HG03280 (cell line): ENCODE results near the gene SMOC2.

ENCODE experiments used
- ATAC-seq: cut with Tn5 transposase; IDR thresholded peaks from one replicate; pipeline ENCODE4 v1.9.1; 2021; ENCODE audit warnings: mild to moderate bottlenecking, moderate library complexity; ENCODE audit not compliant: unreplicated experiment

SMOC2 gene

DNA sequence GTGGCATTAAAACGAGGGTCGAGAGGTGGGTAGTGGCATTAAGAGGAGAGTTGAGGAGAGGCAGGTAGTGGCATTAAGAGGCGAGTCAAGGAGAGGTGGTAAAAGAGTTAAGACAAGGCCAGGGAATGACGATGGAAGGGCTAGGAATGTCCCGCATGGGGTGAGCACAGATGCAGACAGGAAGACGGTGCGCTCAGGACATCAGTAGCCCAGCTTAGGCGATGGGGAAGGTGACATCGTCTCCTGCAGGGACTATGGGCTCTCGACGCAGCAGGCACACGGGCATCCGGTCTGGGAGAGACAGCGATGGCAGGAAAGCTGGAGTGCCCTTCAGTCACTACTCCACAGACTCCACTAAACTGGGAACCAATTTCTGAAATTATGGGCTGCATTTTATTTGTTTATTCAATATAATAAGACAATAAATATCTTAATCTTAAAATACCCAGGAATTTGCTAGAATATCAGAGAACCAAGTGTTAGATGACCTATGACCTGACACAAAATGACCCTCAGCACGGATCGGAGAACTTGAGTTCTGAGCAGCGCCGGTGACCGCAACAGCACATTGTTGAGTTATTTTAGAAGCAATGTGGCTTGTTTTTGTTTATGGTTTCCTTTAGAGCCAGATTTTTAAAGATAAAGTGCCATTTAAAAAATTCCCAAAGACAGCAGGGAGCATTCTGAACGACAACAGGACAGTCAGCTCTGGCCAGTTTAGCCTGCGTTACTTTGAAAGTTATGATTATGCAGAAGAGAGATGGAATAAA, 177.7 kb downstream of the SMOC2 start:
- ATAC-seq, result no peak

DNA sequence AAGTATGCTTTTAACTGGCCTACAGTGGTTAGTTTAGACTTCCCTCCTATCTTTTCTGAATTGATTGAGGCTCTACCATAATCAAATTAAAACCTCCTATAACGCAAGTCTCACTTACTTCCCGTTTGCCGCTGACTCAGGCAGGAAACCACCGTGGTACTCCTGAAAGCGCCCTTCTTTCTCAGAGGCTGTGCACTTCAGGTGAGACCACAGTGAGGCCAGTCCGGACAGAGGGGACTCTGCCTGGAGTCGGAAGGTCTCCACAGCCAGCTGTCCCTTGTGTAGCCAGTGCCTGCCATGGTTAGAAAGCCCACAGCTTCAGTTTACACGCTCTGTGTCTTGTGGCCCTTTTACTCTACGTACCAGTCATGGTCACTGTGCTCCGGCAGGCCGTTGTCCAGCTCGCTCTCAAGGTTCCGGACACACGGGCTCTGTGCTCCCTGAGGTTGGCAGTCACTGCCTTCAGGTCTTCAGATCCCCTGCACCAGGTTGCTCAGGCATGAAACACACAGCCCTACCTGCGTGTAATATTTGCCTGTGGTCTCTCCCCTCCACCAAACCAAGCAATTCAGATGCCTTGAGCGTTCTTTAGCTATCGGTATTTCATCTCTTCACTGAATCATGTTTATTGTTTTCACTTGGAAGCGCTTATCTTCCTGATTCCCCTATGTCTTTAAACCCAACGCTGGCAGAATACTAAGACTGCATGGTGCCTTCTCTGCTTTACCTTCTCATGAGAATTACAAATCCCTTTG, 178.8 kb downstream of the SMOC2 start:
- ATAC-seq, result no peak

DNA sequence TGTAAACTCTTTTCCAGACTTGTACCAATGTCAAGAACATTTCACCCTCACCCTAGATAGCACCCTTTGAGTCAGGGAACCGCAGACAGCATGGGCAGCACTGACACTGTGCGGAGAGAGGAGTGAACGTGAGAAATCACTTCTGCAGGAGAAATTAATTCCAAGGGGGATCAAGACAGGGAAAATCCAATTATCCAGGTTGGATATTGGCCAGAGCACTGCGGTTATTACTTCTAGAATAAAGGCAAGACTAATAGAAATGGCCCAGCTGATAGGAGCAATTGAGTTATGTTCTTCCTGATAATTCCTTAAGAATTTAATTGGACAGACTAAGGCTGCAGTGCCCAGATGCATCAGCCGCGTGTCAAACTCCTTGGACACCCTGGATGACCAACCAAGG, 179.6 kb downstream of the SMOC2 start:
- ATAC-seq, result no peak

DNA sequence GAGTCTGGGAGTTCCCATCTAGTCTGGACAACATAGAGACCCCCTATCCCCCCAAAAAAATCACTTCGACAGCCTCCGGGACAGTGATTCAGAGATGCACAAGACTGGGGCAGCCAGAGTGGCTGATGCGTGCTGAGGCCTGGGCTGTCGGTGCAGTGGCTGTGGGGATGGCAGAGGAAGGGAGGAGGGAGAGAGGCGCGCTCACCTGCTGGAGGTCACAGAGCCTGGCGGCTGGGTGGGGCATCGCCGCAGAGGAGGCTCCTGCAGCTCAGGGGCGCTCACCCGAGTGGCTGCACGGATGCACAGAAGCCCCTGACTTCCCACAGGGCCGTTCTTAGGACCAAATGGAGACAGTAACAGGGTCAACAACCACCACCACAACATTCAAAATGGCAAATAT, 182.8 kb downstream of the SMOC2 start:
- no peak for ATAC-seq

DNA sequence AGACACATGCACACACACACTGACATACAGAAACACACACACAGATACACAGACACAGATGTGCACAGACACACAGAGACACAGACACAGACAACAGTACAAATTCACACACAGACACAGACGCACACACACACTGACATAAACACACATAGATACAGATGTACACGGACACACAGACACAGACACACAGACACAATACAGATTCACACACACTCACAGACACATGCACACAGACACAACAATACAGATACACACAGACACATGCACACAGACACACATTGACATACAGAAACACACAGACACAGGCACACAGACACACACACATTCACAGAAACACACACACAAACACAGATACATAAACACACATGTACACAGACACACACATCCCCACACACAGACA, 183.6 kb downstream of the SMOC2 start:
- no peak for ATAC-seq

DNA sequence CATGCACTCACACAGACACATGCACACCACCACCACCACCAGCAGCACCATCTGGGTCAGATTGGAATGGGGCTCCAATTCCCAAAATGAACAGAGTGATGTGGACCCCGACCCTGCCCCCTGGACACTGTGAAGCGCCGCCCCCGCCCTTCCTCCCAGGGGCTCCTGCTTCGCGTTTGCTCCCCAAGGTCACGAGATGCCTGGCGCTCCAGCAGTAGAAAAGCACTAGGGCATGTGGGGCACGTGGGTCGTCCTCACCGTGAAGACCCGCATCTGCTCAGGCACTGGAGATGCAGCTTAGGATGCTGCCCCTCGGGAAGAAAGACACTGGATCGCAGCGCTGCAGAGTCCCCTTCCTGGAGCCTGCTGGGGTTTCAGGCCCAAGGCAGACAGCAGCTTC, 184.0 kb downstream of the SMOC2 start:
- no peak for ATAC-seq

DNA sequence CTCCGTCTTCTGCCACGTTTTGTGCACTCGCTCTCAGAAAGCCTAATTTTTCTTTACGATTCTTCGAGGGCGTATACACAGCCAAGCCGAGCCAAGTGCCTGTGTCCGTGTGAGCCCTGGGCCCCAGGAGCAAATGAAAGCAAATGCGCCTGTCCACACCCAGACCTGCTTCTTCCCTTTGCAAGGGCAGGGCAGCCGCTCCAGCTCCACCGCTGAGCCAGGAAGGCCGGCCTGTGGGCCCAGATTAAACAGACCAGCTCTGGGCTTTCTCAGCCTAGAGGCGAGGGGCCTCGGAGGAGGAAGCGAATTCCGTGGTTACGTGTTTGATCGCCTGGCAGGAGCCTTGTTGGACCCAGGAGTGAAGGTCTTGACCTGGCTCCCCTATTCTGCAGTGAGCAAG, 184.6 kb downstream of the SMOC2 start:
- no peak for ATAC-seq

DNA sequence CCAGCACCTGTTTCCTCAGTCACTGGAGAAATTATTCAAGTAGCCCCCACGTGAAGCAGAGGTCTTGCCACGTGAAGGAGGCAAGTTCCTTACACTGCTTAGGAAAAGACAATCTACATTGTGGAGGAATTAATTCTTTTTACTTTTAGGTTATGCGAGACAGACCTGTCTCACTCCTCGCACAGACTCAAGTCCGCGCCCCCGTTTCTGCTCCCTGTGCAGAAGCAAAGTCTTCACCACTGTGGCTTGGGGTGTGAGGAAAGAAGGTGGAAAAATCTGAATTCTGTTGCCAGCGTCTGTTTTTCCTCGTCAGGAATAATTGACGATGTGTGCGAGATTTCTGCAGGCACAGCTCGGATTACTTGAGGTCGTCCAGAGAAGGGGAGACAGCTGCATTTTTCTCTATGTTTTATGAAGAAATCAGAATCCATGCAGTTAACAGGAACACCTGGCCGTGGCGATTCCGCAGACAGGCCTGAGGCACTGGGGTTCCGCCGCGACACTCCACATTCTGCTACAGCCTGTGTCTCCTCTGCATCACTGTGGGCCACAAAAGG, 185.1 kb downstream of the SMOC2 start:
- ATAC-seq, result no peak

DNA sequence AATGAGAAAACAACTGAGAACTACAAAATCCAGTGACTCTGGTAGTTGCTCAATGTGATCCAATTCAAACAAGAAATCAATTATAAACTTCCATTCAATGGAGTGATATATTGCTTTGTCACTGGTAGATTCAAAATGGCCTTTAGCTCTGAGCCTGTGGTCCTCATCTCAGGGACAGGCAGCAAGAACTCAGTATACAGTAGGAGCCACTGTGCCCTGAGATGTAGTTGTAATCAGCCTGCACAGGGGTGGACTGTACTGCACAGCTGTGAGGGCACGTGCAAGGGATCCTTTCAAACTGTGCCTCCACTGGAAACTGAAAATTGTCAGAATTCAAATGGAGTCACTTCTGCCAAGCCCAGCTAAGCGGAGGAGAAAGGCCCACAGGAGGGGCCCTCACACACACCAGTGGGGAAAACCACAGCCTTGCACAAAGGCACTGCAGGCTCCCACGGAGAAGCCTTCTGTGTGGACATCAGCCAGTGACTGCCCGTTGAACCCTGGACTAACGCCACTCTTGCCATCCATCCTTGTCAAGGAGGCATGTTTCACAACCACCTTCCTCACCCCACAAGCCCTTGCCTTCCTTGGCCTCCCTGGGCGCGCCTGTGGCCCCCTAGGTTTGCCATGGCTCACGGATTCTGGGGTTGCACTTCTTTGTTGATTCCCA, 186.7 kb downstream of the SMOC2 start:
- ATAC-seq, result no peak

DNA sequence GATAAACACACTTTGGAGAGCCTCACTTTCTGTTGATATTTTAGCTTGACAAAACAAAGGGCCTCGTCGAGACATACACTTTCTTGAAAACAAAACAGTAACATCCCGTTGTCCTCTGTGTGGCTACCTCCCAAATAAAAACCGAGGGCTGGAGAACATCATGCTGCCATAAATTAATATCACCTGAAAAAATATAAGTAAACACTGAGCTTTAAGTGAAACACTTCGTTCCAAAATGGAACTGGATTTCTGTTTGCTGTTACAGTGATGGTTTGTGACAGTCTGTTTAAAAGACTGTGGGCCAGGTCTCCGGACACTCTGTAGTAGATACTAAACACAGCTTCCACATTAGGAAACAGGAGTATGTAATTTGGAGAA, 187.2 kb downstream of the SMOC2 start:
- no peak for ATAC-seq

DNA sequence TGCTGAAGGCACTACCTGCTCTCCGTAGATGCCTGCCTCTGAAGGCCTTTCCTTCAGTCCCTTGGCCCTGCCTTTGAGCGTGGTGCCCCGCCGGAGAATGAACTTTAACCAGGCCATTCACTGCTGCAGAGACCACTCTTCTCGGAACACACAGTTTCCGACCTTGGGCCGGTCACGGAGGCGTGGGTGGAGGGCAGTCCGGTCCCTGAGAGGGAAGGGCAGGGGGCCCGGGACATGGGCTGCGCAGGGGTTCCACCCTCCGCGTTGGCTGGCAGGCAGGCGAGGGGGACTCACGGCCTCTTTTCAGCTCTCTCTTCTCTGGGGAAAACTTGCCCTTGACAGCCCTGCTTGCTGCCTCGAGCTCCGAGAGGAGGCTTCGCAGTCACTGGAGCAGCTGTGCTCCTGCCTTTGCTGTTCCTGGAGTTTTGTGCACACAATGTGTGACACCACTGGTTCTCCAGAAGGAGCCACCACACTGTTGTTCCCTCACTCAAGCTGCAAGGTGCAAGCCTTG, 187.8 kb downstream of the SMOC2 start:
- no peak for ATAC-seq

DNA sequence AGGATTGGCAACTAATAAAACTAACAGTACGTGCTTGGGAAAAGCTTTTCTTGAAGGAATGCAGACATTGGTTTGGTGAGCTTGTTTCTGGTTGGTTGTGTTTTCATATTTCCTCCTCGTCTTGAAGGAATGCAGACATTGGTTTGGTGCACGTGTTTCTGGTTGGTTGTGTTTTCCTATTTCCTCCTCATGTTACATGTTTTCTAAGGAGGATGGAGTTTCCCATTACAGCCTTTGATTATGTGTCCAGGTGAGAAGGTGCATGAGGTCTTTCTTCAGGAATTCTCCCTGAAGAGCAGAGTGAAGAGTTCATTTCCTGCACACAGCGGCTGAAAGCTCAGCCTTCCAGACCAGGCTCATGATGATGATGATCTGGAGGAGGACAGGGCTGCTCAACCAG, 190.6 kb downstream of the SMOC2 start:
- ATAC-seq, result no peak

DNA sequence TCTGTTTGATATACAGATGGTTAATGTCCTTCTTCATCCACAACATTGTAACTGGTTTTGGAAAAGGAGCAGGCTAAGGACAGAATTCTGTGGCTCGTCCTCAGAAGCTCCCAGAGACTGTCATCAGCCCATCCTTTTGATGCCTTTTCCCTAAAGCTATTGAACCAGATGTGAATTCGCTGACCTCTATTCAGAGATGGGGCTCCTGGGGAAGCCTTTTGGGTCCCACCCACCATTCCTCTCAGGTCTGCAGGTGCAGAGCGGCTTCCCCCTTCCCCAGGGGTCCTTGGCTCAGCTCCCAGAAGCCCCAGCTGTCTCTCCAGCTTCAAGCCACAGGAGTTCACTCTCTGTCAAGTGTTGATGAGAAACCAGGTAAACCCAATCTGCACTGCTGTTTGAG, 191.7 kb downstream of the SMOC2 start:
- no peak for ATAC-seq

DNA sequence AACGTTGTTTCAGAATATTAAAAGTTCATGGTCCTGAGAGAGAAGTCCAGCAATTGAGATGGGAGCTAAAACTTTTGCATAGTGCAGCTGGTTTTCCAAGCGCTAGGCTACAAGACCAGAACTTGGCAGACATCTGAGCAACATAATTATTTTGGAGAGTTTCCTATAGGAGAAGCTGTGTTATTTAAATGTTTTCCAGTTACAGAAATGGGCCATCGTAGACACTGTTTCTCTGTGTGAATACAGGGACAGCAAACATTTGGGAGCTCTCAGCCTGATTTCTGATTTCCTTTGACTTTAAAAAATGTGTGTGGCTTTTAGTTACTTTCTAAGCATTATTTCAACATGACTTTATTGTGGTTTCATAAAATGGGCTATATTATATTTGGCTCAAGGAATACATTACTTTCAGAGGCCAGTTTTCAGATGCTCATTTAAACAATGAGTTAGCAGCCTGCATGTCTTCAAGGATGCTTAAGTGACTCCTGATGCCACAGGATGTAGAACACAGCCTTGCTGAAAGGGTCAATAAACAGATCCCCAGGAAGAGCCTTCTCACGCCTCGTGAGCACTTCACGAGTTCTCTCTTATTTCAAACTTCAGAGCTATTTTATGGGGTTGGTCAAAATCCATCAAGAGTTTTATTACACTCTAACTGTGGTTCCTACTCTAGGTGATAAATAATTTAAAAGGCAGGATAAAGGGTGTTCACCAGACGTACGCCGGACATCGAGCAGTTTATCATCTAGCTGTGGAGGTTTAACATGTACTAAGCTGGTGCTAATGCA, 193.8 kb downstream of the SMOC2 start:
- ATAC-seq, result no peak

DNA sequence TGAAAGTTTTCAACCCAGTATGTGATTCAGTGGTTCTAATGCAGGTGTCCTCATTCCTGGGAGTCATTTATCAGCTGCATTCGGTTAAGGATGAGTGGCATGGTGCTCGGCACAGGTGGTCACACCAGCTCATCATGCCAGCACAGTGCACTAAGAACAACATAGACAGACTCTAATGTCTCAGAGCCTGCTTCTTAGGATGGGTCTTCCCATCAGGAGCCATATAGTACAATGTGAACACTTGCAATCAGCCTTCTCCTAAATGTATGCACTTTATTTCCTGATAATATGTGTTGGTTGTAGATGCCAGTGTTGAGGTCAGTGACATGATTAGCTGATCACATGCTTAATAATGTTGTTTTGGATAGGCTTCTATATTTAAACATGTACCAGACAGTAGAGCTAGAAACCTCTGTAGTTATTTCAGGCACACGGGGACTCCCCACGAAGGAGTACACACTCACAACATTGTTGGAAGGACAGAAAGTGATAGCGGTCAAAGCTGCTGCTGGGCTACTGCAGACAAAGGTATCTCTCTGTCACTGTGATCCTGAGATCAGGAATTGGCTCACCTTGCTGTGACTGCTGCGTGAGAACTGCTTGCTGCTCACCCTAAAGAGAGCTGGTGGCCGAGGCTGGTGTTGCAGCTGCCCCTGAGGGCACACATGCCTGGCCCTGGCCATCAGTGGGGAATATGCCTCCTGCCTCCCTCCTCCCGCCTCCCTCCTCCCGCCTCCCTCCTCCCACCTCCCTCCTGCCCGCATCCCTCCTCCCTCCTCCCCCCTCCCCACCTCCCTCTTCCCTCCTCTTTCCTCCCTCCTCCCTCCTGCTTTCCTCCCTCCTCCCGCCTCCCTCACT, 195.4 kb downstream of the SMOC2 start:
- no peak for ATAC-seq

DNA sequence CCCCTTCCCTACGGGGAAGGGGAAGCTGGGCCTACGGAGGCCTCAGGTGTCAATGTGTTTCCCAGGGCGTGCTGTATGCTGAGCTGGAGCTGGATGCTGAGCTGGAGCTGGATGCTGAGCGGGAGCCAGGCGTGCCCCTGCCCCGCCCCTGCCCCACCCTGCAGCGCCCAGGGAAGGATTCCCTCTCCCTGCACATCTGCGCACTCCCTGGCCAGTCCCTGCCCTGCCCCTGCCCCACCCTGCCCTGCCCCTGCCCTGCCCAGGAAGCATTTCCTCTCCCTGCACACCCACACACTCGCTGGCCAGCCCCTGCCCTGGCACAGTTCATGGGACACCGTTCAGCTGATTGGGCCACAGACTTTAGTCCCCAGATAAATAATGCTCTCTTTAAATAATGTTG, 196.8 kb downstream of the SMOC2 start:
- no peak for ATAC-seq

DNA sequence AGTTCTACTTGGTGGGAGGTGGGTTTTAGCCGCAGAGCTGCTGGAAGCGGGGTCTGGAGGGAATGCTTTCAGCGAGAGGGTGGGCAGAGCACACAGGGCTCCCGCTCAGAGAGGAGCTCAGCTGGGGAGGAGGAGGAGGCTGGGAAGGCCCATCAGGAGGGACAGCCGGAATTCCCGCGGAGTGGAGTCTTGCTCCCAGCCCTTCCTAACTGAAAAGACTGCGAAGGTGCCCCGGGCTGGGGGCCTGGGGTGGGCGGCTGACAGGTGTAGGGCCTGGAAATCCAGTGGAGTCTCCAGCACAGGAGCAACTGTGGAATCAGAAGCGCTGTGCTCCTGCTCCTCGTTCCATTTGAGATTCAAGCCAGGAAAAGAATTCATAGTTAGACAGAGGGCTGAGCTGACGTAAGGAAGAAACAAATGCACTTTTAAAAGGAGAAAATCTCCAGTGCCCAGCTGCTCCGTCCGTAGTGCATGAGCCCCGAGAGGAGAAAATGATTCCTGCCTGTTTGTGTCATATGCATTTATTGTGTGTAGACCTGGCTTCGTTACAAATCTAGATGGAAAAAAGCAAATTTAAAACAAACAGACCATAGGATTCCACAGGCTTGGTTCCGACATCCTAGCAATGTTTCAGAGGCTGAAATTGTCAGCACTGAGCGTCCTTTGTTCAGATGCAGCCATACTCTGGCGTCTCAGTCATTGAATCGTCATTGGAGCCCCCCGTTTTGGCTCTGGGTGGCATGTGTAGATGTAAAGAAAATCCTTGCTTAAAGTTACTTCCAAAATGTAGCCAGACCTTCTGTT, 197.7 kb downstream of the SMOC2 start:
- ATAC-seq, result no peak

DNA sequence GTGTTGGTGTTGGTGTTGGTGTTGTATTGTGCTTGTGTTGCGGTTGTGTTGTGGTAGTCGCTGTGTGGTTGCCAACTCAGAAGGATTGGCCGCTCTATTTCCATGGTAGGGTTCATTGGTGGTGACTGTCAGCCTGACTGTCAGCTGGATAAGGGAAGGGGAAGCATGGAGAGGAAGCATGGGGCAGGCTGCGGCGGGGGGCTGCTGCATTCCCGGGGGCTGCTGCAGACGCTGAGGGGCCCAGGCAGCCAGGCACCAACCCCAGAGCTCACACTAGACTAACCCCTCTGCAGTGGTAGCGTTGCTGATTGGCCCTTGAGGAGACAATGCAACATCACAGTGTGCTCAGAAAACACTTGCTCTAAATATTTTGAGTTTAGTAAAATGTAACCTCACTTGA, 199.2 kb downstream of the SMOC2 start:
- ATAC-seq, result no peak

DNA sequence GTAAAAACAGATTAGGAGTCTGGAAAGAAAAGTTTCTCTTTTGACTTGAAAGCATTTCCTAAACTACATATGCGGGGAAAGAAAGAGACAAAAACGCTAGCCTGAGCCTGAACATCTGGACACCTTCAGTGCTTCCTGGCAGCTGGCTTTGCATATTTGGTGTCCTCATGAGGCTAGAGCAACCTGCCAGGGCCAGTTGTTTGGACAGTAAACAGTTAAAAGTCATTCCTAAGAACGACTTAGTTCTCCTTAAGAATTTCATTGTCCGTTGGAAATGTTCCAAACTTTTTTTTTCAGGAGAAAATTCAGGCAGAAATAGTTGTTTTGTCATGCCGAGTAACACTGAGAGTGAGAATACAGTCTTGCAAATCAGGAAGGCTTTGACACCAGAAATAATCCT, 199.8 kb downstream of the SMOC2 start:
- ATAC-seq, result no peak
